Measurements from ENCODE around the gene ASTN2.

ASTN2 gene

GRCh38 chr9:116452227-116452626, 962.6 kb downstream of the ASTN2 start:
- no peak for DNase-seq (ENCODE audit: extremely low read depth in 1 of 2, low read depth in 1 of 2)

- DNase-seq (ENCODE audit: extremely low read depth in 1 of 2, low read depth in 1 of 2) = no peak
Observed at GRCh38 chr9:116451500-116452115, 963.2 kb downstream of the ASTN2 start.

- DNase-seq (ENCODE audit: extremely low read depth in 1 of 2, low read depth in 1 of 2) = no peak
Observed at GRCh38 chr9:116450378-116451139, 964.3 kb downstream of the ASTN2 start.

GRCh38 chr9:116449949-116450348, 964.9 kb downstream of the ASTN2 start:
- no peak for DNase-seq (ENCODE audit: extremely low read depth in 1 of 2, low read depth in 1 of 2)

- no peak for DNase-seq (ENCODE audit: extremely low read depth in 1 of 2, low read depth in 1 of 2)
Observed at GRCh38 chr9:116448431-116448830, 966.4 kb downstream of the ASTN2 start.

- DNase-seq (ENCODE audit: extremely low read depth in 1 of 2, low read depth in 1 of 2) = no peak
Observed at GRCh38 chr9:116447934-116448333, 966.9 kb downstream of the ASTN2 start.

GRCh38 chr9:116442528-116442927, 972.3 kb downstream of the ASTN2 start:
- DNase-seq (ENCODE audit: extremely low read depth in 1 of 2, low read depth in 1 of 2) = no peak

GRCh38 chr9:116437411-116438370, 977.2 kb downstream of the ASTN2 start:
- no peak for DNase-seq (ENCODE audit: extremely low read depth in 1 of 2, low read depth in 1 of 2)

GRCh38 chr9:116436121-116436520, 978.7 kb downstream of the ASTN2 start:
- no peak for DNase-seq (ENCODE audit: extremely low read depth in 1 of 2, low read depth in 1 of 2)

GRCh38 chr9:116435706-116436105, 979.2 kb downstream of the ASTN2 start:
- DNase-seq (ENCODE audit: extremely low read depth in 1 of 2, low read depth in 1 of 2) = no peak

GRCh38 chr9:116434314-116434713, 980.5 kb downstream of the ASTN2 start:
- DNase-seq (ENCODE audit: extremely low read depth in 1 of 2, low read depth in 1 of 2) = no peak

GRCh38 chr9:116432051-116432450, 982.8 kb downstream of the ASTN2 start:
- no peak for DNase-seq (ENCODE audit: extremely low read depth in 1 of 2, low read depth in 1 of 2)

- no peak for DNase-seq (ENCODE audit: extremely low read depth in 1 of 2, low read depth in 1 of 2)
Observed at GRCh38 chr9:116430849-116431248, 984.0 kb downstream of the ASTN2 start.

- no peak for DNase-seq (ENCODE audit: extremely low read depth in 1 of 2, low read depth in 1 of 2)
Observed at GRCh38 chr9:116425244-116425643, 989.6 kb downstream of the ASTN2 start.

- no peak for DNase-seq (ENCODE audit: extremely low read depth in 1 of 2, low read depth in 1 of 2)
Observed at GRCh38 chr9:116423149-116423548, 991.7 kb downstream of the ASTN2 start.

GRCh38 chr9:116422119-116422979, 992.5 kb downstream of the ASTN2 start:
- DNase-seq (ENCODE audit: extremely low read depth in 1 of 2, low read depth in 1 of 2) = no peak

GRCh38 chr9:116420993-116421538, 993.8 kb downstream of the ASTN2 start:
- DNase-seq (ENCODE audit: extremely low read depth in 1 of 2, low read depth in 1 of 2) = no peak

- DNase-seq (ENCODE audit: extremely low read depth in 1 of 2, low read depth in 1 of 2) = no peak
Observed at GRCh38 chr9:116419181-116419580, 995.7 kb downstream of the ASTN2 start.

GRCh38 chr9:116417464-116417863, 997.4 kb downstream of the ASTN2 start:
- DNase-seq (ENCODE audit: extremely low read depth in 1 of 2, low read depth in 1 of 2) = no peak

GRCh38 chr9:116416421-116416820, 998.4 kb downstream of the ASTN2 start:
- no peak for DNase-seq (ENCODE audit: extremely low read depth in 1 of 2, low read depth in 1 of 2)

All from activated CD8-positive, alpha-beta memory T cell treated with anti-CD3 and anti-CD28 coated beads for 1 hour (primary cell).